ENCODE data around the gene TOMM7.

TOMM7 gene

DNA sequence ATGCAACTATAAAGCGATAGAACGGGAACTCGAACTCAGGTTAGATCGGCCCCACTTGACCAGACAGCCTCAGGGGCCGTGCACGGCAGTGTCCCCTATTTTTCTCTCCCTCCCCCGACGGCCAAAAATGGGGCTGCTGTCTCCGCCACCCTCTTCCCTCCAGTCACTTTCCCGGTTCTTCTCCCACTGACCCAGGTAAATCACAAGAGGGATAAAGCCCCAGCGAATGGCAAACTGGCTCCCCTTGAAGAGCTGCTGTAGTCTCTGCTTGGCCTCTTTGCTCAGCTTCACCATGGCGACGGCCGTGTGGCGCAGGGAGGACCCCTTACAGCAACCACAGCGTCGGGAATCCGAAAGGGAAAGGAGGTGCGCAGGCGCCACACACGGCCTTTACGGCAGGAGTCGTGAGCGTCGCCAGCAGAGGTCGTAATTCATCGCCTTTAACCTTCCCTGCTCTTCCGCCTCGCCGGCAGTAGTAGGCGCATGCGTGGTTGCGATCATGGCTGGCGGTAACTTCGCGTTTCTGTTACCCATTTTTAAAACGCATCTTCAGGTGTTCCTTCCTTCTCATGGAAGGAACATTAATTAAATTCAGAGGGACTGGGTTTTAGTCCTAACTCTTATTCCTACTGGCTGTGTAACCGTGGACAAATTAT, at the start of gene TOMM7:
Gene TOMM7 (minus strand): TSS at position 364 of the 656 bp plus-strand sequence. CDS start 70 bp downstream, at position 294.
- peak; percentile 92 for DNase-seq (ENCODE audit: low read depth)
- H3K4me3 ChIP-seq (ENCODE audit: control insufficient read depth, low read depth, low read length) = peak within 1 kb of the TSS; percentile 70
- peak; percentile 29 for TF ChIP-seq CTCF (IDR thresholded peaks at IDR 0.05; ENCODE audit: control insufficient read depth, insufficient read depth, low read depth, low read length, missing control alignments)

GRCh38 chr7:22872096-22872807, 49.6 kb upstream of the TOMM7 start:
- TF ChIP-seq CTCF (IDR thresholded peaks at IDR 0.05; ENCODE audit: control insufficient read depth, insufficient read depth, low read depth, low read length, missing control alignments) = no peak
- no peak overlapping the region for H3K4me3 ChIP-seq (ENCODE audit: control insufficient read depth, low read depth, low read length)
- DNase-seq (ENCODE audit: low read depth) = no peak

- TF ChIP-seq CTCF (IDR thresholded peaks at IDR 0.05; ENCODE audit: control insufficient read depth, insufficient read depth, low read depth, low read length, missing control alignments) = no peak
- no peak overlapping the region for H3K4me3 ChIP-seq (ENCODE audit: control insufficient read depth, low read depth, low read length)
- no peak for DNase-seq (ENCODE audit: low read depth)
These were observed 49.0 kb upstream of the TOMM7 start for GRCh38 chr7:22871661-22872060.

- no peak for DNase-seq (ENCODE audit: low read depth)
- TF ChIP-seq CTCF (IDR thresholded peaks at IDR 0.05; ENCODE audit: control insufficient read depth, insufficient read depth, low read depth, low read length, missing control alignments) = no peak
- no peak overlapping the region for H3K4me3 ChIP-seq (ENCODE audit: control insufficient read depth, low read depth, low read length)
These were observed 45.9 kb upstream of the TOMM7 start for GRCh38 chr7:22868509-22868908.

- TF ChIP-seq CTCF (IDR thresholded peaks at IDR 0.05; ENCODE audit: control insufficient read depth, insufficient read depth, low read depth, low read length, missing control alignments) = no peak
- no peak for DNase-seq (ENCODE audit: low read depth)
- no peak overlapping the region for H3K4me3 ChIP-seq (ENCODE audit: control insufficient read depth, low read depth, low read length)
These were observed 44.9 kb upstream of the TOMM7 start for GRCh38 chr7:22867589-22867988.

GRCh38 chr7:22867003-22867402, 44.4 kb upstream of the TOMM7 start:
- TF ChIP-seq CTCF (IDR thresholded peaks at IDR 0.05; ENCODE audit: control insufficient read depth, insufficient read depth, low read depth, low read length, missing control alignments) = no peak
- peak; percentile 80 for DNase-seq (ENCODE audit: low read depth)

More at GRCh38 chr7:22867003-22867402, 44.4 kb upstream of the TOMM7 start:
- no peak overlapping the region for H3K4me3 ChIP-seq (ENCODE audit: control insufficient read depth, low read depth, low read length)

Measured in AG09309 (cell line).